HCT116 (cell line): Measurements from ENCODE around the gene KCNB1.

Source experiments
- CEBPB ChIP-seq: IDR thresholded peaks from 2 replicates; pipeline ENCODE4 v1.6.1; 2012; ENCODE audit warnings: low read depth
- ELF1 ChIP-seq: IDR thresholded peaks from 2 replicates; pipeline ENCODE4 v1.6.1; 2012; ENCODE audit warnings: low read depth, borderline replicate concordance
- EZH2 ChIP-seq: fragments of 200-600 bp; sonication (generic); IDR thresholded peaks from 2 replicates; pipeline ENCODE4 v1.6.1; 2017; ENCODE audit warnings: antibody characterized with exemption, mixed run types
- JUND ChIP-seq: IDR thresholded peaks from 2 replicates; pipeline ENCODE4 v1.6.1; 2012
- POLR2A ChIP-seq: IDR thresholded peaks from 2 replicates; pipeline ENCODE4 v1.7.0; 2011; ENCODE audit warnings: borderline replicate concordance; ENCODE audit not compliant: insufficient read depth, insufficient read length; ENCODE audit errors: extremely low read depth
- RAD21 ChIP-seq: IDR thresholded peaks from 2 replicates; pipeline ENCODE4 v1.6.1; 2012; ENCODE audit warnings: low read depth, mild to moderate bottlenecking
- SRF ChIP-seq: IDR thresholded peaks from 2 replicates; pipeline ENCODE4 v1.6.1; 2012; ENCODE audit warnings: low read depth
- YY1 ChIP-seq: IDR thresholded peaks from 2 replicates; pipeline ENCODE4 v1.6.1; 2011; ENCODE audit warnings: low read length, low read depth, moderate library complexity, mild to moderate bottlenecking; ENCODE audit not compliant: insufficient replicate concordance; ENCODE audit errors: extremely low read depth
- ZFX ChIP-seq: fragments of 450-650 bp; IDR thresholded peaks from 2 replicates; pipeline ENCODE4 v1.6.1; 2017
- TF ChIP-seq, protein P1 (sequence below): IDR thresholded peaks from 2 replicates; pipeline ENCODE4 v1.6.1; 2012
- TF ChIP-seq, protein P2 (sequence below), 3 experiments: fragments of 200-600 bp in 1 of 3; sonication (generic) in 1 of 3; IDR thresholded peaks in 2 of 3; conservative IDR thresholded peaks in 1 of 3; 2 replicates each; pipeline ENCODE4 v1.5.1; 2012 to 2017; ENCODE audit warnings: low read depth in 2 of 3, low read length in 2 of 3, antibody characterized with exemption in 1 of 3, borderline replicate concordance in 1 of 3, control low read depth in 1 of 3, mild to moderate bottlenecking in 1 of 3, mixed read lengths in 1 of 3, mixed run types in 1 of 3, moderate library complexity in 1 of 3; ENCODE audit not compliant: insufficient read depth in 1 of 3
- TF ChIP-seq, protein P3 (sequence below): IDR thresholded peaks from 2 replicates; pipeline ENCODE4 v1.6.1; 2012; ENCODE audit warnings: low read depth

DNA sequence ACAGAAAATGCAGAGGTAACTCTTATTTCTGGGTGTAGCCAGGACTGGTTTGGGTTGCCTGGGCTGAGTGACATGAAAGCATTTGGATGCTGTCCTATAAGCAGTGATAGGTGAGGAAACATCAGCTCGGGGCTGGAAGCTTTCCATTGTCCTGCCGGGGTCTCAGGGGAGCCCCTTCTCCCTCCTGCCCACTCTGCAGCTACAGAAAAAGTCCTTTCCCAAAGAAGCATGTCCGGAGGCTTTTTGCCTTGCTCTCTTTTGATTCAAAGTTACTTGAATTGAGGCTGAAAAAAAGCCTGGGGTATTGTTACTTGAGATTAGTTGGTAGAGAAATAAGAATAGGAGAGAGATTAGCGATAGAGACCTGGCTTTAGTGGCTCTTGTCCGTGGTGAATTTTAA, 113.9 kb downstream of the KCNB1 start:
- TF ChIP-seq, protein P1, sequence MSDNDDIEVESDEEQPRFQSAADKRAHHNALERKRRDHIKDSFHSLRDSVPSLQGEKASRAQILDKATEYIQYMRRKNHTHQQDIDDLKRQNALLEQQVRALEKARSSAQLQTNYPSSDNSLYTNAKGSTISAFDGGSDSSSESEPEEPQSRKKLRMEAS, result no peak
- TF ChIP-seq, protein P2, sequence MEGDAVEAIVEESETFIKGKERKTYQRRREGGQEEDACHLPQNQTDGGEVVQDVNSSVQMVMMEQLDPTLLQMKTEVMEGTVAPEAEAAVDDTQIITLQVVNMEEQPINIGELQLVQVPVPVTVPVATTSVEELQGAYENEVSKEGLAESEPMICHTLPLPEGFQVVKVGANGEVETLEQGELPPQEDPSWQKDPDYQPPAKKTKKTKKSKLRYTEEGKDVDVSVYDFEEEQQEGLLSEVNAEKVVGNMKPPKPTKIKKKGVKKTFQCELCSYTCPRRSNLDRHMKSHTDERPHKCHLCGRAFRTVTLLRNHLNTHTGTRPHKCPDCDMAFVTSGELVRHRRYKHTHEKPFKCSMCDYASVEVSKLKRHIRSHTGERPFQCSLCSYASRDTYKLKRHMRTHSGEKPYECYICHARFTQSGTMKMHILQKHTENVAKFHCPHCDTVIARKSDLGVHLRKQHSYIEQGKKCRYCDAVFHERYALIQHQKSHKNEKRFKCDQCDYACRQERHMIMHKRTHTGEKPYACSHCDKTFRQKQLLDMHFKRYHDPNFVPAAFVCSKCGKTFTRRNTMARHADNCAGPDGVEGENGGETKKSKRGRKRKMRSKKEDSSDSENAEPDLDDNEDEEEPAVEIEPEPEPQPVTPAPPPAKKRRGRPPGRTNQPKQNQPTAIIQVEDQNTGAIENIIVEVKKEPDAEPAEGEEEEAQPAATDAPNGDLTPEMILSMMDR (IDR thresholded peaks at IDR 0.05 in 2 of 3, conservative IDR thresholded peaks at IDR 0.05 in 1 of 3; ENCODE audit: borderline replicate concordance in 1 of 3, insufficient read depth in 1 of 3, low read depth in 2 of 3, low read length in 2 of 3), result no peak
- TF ChIP-seq, protein P3, sequence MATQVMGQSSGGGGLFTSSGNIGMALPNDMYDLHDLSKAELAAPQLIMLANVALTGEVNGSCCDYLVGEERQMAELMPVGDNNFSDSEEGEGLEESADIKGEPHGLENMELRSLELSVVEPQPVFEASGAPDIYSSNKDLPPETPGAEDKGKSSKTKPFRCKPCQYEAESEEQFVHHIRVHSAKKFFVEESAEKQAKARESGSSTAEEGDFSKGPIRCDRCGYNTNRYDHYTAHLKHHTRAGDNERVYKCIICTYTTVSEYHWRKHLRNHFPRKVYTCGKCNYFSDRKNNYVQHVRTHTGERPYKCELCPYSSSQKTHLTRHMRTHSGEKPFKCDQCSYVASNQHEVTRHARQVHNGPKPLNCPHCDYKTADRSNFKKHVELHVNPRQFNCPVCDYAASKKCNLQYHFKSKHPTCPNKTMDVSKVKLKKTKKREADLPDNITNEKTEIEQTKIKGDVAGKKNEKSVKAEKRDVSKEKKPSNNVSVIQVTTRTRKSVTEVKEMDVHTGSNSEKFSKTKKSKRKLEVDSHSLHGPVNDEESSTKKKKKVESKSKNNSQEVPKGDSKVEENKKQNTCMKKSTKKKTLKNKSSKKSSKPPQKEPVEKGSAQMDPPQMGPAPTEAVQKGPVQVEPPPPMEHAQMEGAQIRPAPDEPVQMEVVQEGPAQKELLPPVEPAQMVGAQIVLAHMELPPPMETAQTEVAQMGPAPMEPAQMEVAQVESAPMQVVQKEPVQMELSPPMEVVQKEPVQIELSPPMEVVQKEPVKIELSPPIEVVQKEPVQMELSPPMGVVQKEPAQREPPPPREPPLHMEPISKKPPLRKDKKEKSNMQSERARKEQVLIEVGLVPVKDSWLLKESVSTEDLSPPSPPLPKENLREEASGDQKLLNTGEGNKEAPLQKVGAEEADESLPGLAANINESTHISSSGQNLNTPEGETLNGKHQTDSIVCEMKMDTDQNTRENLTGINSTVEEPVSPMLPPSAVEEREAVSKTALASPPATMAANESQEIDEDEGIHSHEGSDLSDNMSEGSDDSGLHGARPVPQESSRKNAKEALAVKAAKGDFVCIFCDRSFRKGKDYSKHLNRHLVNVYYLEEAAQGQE, result no peak
- TF ChIP-seq RAD21 (no peak), POLR2A (no peak), CEBPB (no peak), EZH2 (no peak), JUND (no peak), ZFX (no peak), SRF (no peak), YY1 (no peak), ELF1 (no peak)
